HT-29 (cell line): ENCODE measurements around the gene SPAG16. TPM values are rescaled to one million over a fixed set of nuclear protein-coding genes. Genes with fewer than 3 reads are reported as not detected.
"Not testable (repeated sequence)": the region's sequence is repeated elsewhere in the genome, so short reads cannot be mapped to it uniquely, and the experiment has no call there.

Experiments used
- DNase-seq: peaks from one replicate; pipeline ENCODE4 v3.0.0-alpha.2; 2015; ENCODE audit warnings: low spot score
- total RNA-seq: library from RNA; depleted of rRNA; stranded (reverse); fragments of >200 nt; shearing (Covaris generic); gene quantifications from 2 replicates; pipeline ENCODE4 v1.2.3, GENCODE V29; 2014

The SPAG16 gene
- total RNA-seq, 1 experiment from 2014 or later: 16.2 TPM

- DNase-seq: no peak
Observed at GRCh38 chr2:213545481-213545880, 261.2 kb downstream of the SPAG16 start.

GRCh38 chr2:213545964-213546475 lies 261.8 kb downstream of the SPAG16 start:
- DNase-seq: no peak

GRCh38 chr2:213551526-213551925 lies 267.3 kb downstream of the SPAG16 start:
- DNase-seq: no peak

- no peak for DNase-seq
Observed at GRCh38 chr2:213559053-213559452, 274.8 kb downstream of the SPAG16 start.

GRCh38 chr2:213561759-213562158 lies 277.5 kb downstream of the SPAG16 start:
- no peak for DNase-seq

GRCh38 chr2:213562539-213563180 lies 278.4 kb downstream of the SPAG16 start:
- DNase-seq: no peak

GRCh38 chr2:213566846-213567245 lies 282.6 kb downstream of the SPAG16 start:
- DNase-seq: no peak

GRCh38 chr2:213609570-213610170 lies 325.4 kb downstream of the SPAG16 start:
- DNase-seq: no peak

- DNase-seq: peak; percentile 25
Observed at GRCh38 chr2:213627054-213627710, 342.9 kb downstream of the SPAG16 start.

GRCh38 chr2:213627835-213628460 lies 343.7 kb downstream of the SPAG16 start:
- no peak for DNase-seq

- no peak for DNase-seq
Observed at GRCh38 chr2:213640738-213641425, 356.6 kb downstream of the SPAG16 start.

GRCh38 chr2:213644926-213645325 lies 360.7 kb downstream of the SPAG16 start:
- DNase-seq: no peak

- no peak for DNase-seq
Observed at GRCh38 chr2:213649176-213649575, 364.9 kb downstream of the SPAG16 start.

GRCh38 chr2:213664817-213665216 lies 380.6 kb downstream of the SPAG16 start:
- DNase-seq: no peak

- no peak for DNase-seq
Observed at GRCh38 chr2:213669657-213670056, 385.4 kb downstream of the SPAG16 start.

- peak; percentile 9 for DNase-seq
Observed at GRCh38 chr2:213678437-213679218, 394.4 kb downstream of the SPAG16 start.

GRCh38 chr2:213679894-213680293 lies 395.6 kb downstream of the SPAG16 start:
- DNase-seq: no peak

GRCh38 chr2:213682276-213682675 lies 398.0 kb downstream of the SPAG16 start:
- no peak for DNase-seq

- no peak for DNase-seq
Observed at GRCh38 chr2:213688133-213688532, 403.9 kb downstream of the SPAG16 start.

GRCh38 chr2:213688825-213689224 lies 404.6 kb downstream of the SPAG16 start:
- DNase-seq: not testable (repeated sequence)

- no peak for DNase-seq
Observed at GRCh38 chr2:213689585-213689984, 405.3 kb downstream of the SPAG16 start.
